ENCODE data around the gene BBLN.

BBLN gene

GRCh38 chr9:128204858-128205257, 44.8 kb downstream of the BBLN start:
- H3K27me3 ChIP-seq (replicated peaks; ENCODE audit: control insufficient read depth, insufficient read depth, low read length): peaks cover 4% of the 10 kb centered on the region
- no peaks in the 10 kb centered on the region for H3K36me3 ChIP-seq (ENCODE audit: control insufficient read depth, insufficient read depth, low read length)
- DNase-seq (ENCODE audit: extremely low read depth, insufficient read length): no peak
- no peak overlapping the region for H3K4me3 ChIP-seq (replicated peaks; ENCODE audit: low read depth, low read length)
- no peak for TF ChIP-seq CTCF (IDR thresholded peaks at IDR 0.05; ENCODE audit: insufficient read depth, low read length, poor library complexity, severe bottlenecking)

GRCh38 chr9:128205296-128205944, 45.4 kb downstream of the BBLN start:
- H3K36me3 ChIP-seq (ENCODE audit: control insufficient read depth, insufficient read depth, low read length): no peaks in the 10 kb centered on the region
- no peak for DNase-seq (ENCODE audit: extremely low read depth, insufficient read length)
- H3K27me3 ChIP-seq (replicated peaks; ENCODE audit: control insufficient read depth, insufficient read depth, low read length): peaks cover 4% of the 10 kb centered on the region

GRCh38 chr9:128206484-128206883, 46.4 kb downstream of the BBLN start:
- no peaks in the 10 kb centered on the region for H3K36me3 ChIP-seq (ENCODE audit: control insufficient read depth, insufficient read depth, low read length)
- no peak overlapping the region for H3K4me3 ChIP-seq (replicated peaks; ENCODE audit: low read depth, low read length)
- TF ChIP-seq CTCF (IDR thresholded peaks at IDR 0.05; ENCODE audit: insufficient read depth, low read length, poor library complexity, severe bottlenecking): no peak
- peaks cover 4% of the 10 kb centered on the region for H3K27me3 ChIP-seq (replicated peaks; ENCODE audit: control insufficient read depth, insufficient read depth, low read length)
- DNase-seq (ENCODE audit: extremely low read depth, insufficient read length): no peak

More at GRCh38 chr9:128205296-128205944, 45.4 kb downstream of the BBLN start:
- H3K4me3 ChIP-seq (replicated peaks; ENCODE audit: low read depth, low read length): no peak overlapping the region
- TF ChIP-seq CTCF (IDR thresholded peaks at IDR 0.05; ENCODE audit: insufficient read depth, low read length, poor library complexity, severe bottlenecking): no peak

- H3K27me3 ChIP-seq (replicated peaks; ENCODE audit: control insufficient read depth, insufficient read depth, low read length): peaks cover 4% of the 10 kb centered on the region
- no peak for DNase-seq (ENCODE audit: extremely low read depth, insufficient read length)
- TF ChIP-seq CTCF (IDR thresholded peaks at IDR 0.05; ENCODE audit: insufficient read depth, low read length, poor library complexity, severe bottlenecking): no peak
Observed at GRCh38 chr9:128206916-128207910, 47.1 kb downstream of the BBLN start.

GRCh38 chr9:128208386-128208785, 48.3 kb downstream of the BBLN start:
- H3K36me3 ChIP-seq (ENCODE audit: control insufficient read depth, insufficient read depth, low read length): no peaks in the 10 kb centered on the region
- DNase-seq (ENCODE audit: extremely low read depth, insufficient read length): no peak
- H3K27me3 ChIP-seq (replicated peaks; ENCODE audit: control insufficient read depth, insufficient read depth, low read length): peaks cover 4% of the 10 kb centered on the region
- H3K4me3 ChIP-seq (replicated peaks; ENCODE audit: low read depth, low read length): no peak overlapping the region
- no peak for TF ChIP-seq CTCF (IDR thresholded peaks at IDR 0.05; ENCODE audit: insufficient read depth, low read length, poor library complexity, severe bottlenecking)

More at GRCh38 chr9:128206916-128207910, 47.1 kb downstream of the BBLN start:
- no peaks in the 10 kb centered on the region for H3K36me3 ChIP-seq (ENCODE audit: control insufficient read depth, insufficient read depth, low read length)
- H3K4me3 ChIP-seq (replicated peaks; ENCODE audit: low read depth, low read length): no peak overlapping the region

All from GM06990 (cell line).